Sigmoid colon (tissue), 3 donors: Measurements from ENCODE around the gene ZNF462.

Experiments
- CTCF ChIP-seq, 4 experiments: fragments of 450-650 bp in 3 of 4; fragments of 200-600 bp in 1 of 4; IDR thresholded peaks; one replicate each; pipeline ENCODE4 v1.5.1; 2016 to 2019; ENCODE audit warnings: antibody characterized with exemption in 4 of 4, mild to moderate bottlenecking in 3 of 4, moderate library complexity in 2 of 4
- POLR2A ChIP-seq, 2 donors: fragments of 450-650 bp; IDR thresholded peaks; one replicate each; pipeline ENCODE4 v1.6.1; 2016; ENCODE audit warnings: antibody characterized with exemption in 2 of 2, mild to moderate bottlenecking in 2 of 2, moderate library complexity in 2 of 2

- no peak for TF ChIP-seq CTCF (IDR thresholded peaks at IDR 0.05)
- no peak for TF ChIP-seq POLR2A (IDR thresholded peaks at IDR 0.05)
Observed at GRCh38 chr9:106945727-106946660, 83.0 kb downstream of the ZNF462 start.
